ENCODE results near the gene MYO16.

- TF ChIP-seq, protein P1, sequence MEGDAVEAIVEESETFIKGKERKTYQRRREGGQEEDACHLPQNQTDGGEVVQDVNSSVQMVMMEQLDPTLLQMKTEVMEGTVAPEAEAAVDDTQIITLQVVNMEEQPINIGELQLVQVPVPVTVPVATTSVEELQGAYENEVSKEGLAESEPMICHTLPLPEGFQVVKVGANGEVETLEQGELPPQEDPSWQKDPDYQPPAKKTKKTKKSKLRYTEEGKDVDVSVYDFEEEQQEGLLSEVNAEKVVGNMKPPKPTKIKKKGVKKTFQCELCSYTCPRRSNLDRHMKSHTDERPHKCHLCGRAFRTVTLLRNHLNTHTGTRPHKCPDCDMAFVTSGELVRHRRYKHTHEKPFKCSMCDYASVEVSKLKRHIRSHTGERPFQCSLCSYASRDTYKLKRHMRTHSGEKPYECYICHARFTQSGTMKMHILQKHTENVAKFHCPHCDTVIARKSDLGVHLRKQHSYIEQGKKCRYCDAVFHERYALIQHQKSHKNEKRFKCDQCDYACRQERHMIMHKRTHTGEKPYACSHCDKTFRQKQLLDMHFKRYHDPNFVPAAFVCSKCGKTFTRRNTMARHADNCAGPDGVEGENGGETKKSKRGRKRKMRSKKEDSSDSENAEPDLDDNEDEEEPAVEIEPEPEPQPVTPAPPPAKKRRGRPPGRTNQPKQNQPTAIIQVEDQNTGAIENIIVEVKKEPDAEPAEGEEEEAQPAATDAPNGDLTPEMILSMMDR (IDR thresholded peaks at IDR 0.05; ENCODE audit: insufficient read depth, low read length, poor library complexity, severe bottlenecking): no peak
- TF ChIP-seq EZH2phosphoT487 (conservative IDR thresholded peaks at IDR 0.05; ENCODE audit: low read length): no peak
These were observed 294.7 kb downstream of the MYO16 start for GRCh38 chr13:108924134-108924533.
